Neural progenitor cell (in vitro differentiated cells): ENCODE measurements around the gene APLP2.

Source experiments
- EZH2phosphoT487 ChIP-seq: fragments of 200-600 bp; sonication (generic); IDR thresholded peaks from 2 replicates; pipeline ENCODE4 v1.6.1; 2017; ENCODE audit warnings: antibody characterized with exemption
- TF ChIP-seq, protein P1 (sequence below): fragments of 200-600 bp; sonication (generic); IDR thresholded peaks from 2 replicates; pipeline ENCODE4 v1.5.1; 2017; ENCODE audit warnings: antibody characterized with exemption, mild to moderate bottlenecking

DNA sequence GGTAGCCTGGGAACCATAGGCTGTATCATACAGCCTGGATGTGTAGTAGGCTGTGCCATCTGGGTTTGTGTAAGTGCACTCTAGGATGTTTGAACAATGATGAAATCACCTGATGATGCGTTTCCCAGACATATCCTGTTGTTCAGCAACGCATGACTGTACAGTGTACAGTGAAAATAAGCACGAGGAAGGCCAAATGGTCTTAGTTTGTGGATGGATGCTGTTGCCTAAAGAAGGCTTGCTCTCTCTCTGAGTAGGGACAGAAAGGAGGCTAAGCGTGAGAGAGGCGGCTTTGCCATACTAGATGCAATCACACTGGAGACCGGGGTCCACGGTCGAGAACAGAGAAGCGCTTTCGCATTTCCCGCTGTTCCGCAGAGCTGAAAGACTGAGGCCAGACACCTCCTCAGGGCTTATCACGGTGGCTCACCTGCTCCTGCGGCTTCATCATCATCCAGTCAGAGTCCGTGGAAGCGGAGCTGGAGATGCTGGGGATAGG lies 27.6 kb upstream of the APLP2 start:
- TF ChIP-seq, protein P1, sequence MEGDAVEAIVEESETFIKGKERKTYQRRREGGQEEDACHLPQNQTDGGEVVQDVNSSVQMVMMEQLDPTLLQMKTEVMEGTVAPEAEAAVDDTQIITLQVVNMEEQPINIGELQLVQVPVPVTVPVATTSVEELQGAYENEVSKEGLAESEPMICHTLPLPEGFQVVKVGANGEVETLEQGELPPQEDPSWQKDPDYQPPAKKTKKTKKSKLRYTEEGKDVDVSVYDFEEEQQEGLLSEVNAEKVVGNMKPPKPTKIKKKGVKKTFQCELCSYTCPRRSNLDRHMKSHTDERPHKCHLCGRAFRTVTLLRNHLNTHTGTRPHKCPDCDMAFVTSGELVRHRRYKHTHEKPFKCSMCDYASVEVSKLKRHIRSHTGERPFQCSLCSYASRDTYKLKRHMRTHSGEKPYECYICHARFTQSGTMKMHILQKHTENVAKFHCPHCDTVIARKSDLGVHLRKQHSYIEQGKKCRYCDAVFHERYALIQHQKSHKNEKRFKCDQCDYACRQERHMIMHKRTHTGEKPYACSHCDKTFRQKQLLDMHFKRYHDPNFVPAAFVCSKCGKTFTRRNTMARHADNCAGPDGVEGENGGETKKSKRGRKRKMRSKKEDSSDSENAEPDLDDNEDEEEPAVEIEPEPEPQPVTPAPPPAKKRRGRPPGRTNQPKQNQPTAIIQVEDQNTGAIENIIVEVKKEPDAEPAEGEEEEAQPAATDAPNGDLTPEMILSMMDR, result no peak
- TF ChIP-seq EZH2phosphoT487, result no peak
